Stimulated activated CD4-positive, alpha-beta T cell treated with anti-CD3 and anti-CD28 coated beads, Interleukin-12 subunit alpha, Interleukin-12 subunit beta, amount 100 ng/mL, for 24 hours (primary cell): ENCODE data around the gene ORAI3.
A peak's percentile ranks its signal among the peaks of the same experiment; 100 is the strongest.

ENCODE experiments used
- DNase-seq, 2 experiments: peaks; one replicate each; pipeline ENCODE4 v3.0.0-alpha.2; 2020; ENCODE audit warnings: low read depth in 2 of 2

ORAI3 gene

DNA sequence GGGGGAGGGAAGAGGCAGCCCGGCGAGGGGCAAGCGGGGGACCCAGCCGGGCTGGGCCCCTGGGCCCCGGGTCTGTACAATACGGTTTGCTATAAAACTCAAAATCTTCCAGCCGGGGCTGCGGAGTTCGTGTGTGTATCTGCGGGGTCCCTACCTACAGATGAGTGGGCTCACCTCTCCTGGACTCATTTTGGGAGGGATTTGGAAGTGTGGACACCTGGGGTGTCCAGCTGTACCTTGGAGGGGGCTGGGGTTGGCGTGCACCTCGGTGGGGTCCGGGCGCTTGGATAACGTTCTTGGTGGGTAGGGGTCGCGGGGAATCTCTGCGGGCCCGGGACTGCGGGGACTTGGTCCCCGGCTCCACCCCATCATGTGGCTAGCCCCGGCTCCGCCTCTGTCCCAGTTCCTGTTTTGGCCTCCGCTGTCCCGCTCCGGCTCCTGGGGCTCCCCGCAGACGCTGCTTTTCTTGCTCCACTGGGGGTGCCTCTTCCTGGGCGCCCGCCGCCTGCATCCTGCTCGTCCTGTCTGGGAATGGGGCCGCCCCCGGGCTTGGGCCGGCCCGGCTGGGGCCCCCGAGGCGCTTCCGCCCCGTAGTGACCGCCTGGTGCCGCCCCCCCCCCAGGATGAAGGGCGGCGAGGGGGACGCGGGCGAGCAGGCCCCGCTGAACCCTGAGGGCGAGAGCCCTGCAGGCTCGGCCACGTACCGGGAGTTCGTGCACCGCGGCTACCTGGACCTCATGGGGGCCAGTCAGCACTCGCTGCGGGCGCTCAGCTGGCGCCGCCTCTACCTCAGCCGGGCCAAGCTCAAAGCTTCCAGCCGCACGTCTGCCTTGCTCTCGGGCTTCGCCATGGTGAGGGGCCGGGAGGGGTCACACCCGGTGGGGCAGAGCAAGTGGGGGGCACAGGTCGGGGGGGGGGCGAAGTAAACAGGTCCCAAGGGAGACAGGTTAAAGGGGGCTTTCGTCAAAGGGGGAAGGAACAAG lies at the start of gene ORAI3:
ORAI3 (plus strand) TSS at position 402 of the 983 bp plus-strand sequence; CDS start at position 624, 222 bp downstream.
- DNase-seq: peak in 1 of 2 experiments; percentile 46

DNA sequence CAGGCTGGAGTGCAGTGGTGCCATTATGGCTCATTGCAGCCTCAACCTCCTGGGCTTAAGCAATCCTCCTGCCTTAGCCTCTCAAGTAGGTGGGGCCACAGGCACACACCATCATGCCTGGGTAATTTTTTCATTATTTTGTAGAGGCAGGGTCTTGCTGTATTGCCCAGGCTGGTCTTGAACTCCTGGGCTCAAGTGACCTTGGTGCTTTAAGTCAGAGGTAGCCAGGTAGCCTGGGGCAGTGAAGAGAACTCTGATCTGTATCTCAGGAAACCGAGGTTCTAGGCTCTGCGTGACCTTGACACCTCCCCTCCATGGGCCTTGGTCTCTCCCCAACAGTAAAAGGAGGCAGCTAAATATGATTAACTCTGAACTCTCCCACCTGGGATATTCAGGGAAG lies 49.1 kb upstream of the ORAI3 start:
- no peak for DNase-seq

DNA sequence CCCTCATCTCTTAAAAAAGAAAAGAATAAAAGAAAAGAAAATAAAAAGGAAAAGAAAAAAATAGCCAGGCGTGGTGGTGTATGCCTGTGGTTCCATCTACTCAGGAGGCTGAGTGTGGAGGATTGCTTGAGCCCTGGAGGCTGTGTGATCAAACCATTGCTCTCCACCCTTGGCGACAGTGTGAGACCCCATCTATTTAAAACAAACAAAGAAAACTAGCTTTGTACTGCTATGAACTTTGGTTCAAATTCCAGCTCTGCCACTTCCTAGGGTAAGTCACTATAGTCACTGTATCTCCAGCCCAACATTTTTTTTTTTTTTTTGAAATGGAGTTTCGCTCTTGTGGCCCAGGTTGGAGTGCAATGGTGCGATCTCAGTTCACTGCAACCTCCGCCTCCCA lies 48.3 kb upstream of the ORAI3 start:
- no peak for DNase-seq

DNA sequence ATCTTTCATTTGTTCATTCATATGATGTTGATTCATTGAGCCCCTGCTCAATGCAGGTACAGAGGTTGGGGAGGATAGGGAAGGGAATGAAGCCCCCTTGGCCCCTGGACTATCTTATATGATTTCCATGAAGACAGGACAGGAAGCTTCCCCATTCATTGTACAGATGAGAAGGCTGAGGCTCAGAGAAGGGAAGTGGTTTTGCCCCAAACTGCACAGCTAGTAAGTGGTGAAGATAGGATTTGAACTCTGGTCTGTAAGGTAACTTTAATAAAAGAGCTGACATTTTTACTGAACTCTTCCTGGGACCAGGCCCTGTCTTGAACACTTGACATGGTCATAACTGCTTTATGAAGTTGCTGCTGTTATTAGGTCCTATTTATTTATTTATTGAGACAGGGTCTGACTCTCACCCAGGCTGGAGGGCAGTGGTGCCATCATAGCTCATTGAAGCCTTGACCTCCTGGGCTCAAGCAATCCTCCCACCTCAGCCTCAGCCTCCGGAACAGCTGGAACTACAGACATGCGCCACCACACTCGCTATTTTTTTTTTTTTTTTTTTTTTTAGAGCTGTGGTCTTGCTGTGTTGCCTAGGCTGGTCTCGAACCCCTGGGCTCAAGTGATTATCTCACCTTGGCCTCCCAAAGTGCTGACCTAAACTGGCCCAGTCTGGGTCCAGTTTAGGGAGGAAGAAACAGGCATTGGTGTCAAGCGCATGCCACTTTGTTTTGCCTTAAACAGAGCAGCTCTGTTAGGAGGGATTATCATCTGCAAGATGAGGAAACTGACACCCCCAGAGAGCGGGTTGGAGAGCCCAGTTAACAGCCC lies 47.5 kb upstream of the ORAI3 start:
- no peak for DNase-seq

DNA sequence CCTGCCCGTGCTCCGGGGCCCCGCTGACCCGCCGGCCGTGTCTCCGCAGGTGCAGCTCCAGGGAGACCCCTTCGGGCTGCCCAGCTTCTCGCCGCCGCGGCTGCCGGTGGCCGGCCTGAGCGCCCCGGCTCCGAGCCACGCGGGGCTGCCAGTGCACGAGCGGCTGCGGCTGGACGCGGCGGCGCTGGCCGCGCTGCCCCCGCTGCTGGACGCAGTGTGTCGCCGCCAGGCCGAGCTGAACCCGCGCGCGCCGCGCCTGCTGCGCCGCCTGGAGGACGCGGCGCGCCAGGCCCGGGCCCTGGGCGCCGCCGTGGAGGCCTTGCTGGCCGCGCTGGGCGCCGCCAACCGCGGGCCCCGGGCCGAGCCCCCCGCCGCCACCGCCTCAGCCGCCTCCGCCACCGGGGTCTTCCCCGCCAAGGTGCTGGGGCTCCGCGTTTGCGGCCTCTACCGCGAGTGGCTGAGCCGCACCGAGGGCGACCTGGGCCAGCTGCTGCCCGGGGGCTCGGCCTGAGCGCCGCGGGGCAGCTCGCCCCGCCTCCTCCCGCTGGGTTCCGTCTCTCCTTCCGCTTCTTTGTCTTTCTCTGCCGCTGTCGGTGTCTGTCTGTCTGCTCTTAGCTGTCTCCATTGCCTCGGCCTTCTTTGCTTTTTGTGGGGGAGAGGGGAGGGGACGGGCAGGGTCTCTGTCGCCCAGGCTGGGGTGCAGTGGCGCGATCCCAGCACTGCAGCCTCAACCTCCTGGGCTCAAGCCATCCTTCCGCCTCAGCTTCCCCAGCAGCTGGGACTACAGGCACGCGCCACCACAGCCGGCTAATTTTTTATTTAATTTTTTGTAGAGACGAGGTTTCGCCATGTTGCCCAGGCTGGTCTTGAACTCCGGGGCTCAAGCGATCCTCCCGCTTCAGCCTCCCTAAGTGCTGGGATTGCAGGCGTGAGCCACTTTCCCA lies 46.6 kb upstream of the ORAI3 start:
- no peak for DNase-seq

DNA sequence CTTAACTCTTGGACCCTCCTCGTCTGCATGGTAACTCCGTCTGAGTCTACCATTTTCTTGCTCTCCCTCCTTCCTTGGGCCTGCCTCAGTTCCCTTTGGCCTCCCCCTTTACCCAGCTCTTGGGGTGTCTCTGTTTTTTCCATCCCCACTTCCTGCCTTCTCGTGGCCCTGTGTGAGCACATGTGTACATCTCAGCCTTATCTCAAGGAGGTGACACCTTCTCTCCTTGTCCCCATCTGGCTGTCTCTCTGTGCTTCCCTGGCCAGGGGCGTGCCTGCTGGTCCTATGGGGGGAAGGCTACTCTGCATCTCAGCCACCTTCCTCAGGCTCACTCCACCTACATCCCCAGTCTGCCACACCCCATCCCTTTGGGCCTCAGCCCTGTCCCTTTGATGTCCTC lies 45.9 kb upstream of the ORAI3 start:
- no peak for DNase-seq

DNA sequence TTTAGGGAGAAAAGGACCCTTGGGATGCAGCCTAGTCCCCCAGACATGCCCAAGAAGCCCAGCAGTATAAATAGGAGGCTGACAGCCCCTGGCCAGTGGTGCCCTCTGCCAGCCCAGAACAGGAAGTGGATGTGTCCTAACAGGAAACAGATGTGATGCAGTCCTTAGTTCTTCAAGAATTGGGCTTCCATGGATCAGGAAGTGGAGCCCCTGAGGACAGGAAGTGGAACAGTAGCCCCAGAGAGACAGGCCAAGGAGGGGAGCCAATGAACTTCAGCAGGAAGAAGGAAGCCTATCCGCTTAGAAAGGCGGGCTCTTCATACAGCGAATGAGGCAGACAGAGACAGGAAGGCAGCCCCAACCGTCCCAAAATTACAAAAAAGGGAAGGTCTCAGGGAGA lies 45.3 kb upstream of the ORAI3 start:
- DNase-seq: no peak

DNA sequence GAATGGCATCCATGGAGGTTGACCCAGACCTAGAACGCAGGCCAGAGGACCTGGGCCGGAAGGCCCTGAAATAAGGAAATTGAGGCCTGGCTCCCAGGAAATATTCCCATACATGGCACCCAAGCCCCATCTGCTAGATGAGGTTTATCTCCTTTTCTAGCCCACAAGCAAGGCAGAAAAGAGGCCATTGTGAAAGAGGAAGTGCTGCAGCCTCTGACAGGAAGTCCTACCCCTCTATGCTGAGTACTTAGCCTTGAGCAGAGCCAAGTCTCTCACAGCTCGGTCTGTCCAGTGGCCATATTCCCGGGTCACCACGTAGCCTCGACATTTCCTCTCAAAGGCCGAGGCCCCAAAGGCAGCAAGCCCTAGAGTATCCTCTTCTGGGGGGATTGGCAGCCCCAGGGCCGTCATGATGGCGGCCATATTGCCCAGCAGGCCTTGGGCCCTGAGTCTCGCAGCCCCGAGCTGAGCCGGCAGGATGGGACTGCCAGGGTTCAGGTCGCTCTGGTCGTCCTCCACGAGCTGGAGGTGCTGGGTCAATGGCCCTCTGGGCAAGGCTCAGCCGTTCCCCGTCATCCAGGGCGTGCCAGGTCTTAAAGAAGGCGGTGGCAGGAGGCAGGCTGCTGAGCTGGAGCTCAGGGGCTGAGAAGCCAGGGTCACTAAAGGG lies 44.6 kb upstream of the ORAI3 start:
- no peak for DNase-seq

DNA sequence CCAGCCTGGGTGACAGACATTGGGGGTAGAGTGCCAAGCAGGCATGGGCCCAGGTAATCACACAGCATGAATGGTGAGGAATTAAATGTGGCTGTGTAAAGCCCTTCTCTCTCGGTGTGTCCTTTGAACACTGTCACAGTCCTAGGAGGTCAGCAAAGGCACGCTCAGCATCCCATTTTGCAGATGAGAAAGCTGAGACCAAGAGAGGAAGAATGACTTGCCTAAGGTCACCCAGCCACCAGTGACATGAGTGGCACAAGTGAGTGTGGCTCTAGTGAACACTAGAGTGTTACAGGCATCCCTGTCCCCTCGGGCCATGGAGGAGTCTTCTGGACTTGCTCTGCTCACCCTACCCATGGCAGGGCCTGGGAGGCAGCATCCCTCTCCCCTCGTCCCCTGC lies 41.8 kb upstream of the ORAI3 start:
- no peak for DNase-seq

DNA sequence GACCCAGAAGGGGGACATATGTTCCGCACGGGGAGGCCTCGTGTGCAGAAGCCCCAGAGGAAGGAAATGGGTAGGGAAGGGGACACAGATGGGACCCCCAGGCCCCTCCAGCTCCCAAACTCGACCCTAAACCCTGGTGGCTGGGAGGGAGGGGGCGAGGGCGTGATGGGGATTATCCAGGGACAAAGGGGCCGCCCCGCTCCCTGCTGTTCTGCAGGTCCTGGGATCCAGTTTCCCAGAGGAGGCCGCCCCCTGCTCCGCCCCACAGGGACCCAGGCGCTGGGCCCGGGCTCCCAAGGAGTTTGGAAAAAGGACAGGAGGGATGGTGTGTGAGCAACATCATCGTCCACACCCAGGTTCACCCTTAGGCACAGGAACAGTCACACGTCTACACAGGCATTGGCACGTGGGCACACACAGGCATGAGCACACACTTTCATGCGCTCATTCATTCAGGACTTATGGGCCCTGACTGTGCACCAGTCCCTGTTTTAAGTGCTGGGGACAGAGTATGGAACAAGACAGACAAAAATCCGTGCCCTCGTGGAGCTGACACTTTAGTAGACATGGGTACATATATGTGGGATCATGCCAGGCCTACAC lies 38.3 kb upstream of the ORAI3 start:
- no peak for DNase-seq

DNA sequence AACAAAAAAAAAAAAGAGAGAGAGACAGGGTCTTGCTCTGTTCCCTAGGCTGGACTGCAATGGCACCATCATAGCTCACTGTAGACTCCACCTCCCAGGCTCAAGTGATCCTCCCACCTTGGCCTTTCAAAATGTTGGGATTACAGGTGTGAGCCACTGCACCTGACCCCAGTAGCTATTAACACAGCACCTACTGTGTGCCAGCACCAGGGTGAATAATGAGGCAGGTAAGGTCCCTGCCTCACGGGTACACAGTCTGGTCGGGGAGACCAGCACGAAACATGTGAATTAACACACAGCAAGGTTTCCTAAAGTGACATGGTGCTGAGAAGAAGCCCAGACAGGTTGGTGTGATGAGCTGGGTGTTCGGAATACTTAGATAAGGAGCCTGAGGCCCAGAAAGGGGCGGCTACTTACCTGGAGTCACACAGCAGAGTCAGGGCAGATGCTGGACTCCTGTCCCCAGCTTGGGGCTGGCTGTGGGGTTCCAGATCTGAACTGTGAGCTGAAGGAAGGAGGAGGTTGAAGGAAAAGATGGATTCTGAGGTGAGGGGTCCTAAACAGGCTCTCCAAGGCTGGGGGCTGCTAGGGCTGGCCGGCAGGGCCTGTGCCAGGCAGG lies 36.0 kb upstream of the ORAI3 start:
- DNase-seq: no peak

DNA sequence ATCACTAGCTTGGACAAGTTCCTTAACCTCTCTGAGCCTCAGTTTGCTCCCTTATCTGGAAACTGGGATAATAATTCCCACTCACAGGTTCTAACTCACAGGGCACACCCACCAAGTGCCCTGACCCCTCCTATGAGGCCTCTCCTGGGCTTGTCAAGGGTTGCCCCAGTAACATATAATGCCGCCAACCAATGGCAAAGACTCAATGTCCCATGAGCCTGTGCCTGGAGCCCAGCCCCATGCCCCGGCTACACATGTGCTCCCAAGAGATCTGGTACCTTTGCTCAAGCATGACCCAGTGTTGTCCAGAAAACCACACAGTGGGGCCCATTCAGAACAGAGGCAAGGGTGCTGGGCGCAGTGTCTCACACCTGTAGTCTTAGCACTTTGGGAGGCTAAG lies 34.0 kb upstream of the ORAI3 start:
- no peak for DNase-seq

DNA sequence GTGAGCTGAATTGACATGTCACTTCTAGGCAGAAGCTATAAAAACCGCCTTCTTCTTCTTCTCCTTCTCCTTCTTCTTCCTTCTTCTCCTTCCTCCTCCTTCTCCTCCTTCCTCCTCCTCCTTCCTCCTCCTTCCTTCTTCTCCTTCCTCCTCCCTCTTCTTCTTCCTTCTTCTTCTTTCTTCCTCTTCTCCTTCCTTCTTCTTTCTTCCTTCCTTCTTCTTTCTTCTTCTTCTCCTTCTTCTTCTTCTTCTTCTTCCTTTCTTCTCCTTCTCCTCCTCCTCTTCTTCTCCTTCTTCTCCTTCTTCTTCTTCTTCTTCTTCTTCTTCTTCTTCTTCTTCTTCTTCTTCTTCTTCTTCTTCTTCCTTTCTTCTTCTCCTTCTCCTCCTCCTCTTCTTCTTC lies 30.3 kb upstream of the ORAI3 start:
- DNase-seq: no peak

DNA sequence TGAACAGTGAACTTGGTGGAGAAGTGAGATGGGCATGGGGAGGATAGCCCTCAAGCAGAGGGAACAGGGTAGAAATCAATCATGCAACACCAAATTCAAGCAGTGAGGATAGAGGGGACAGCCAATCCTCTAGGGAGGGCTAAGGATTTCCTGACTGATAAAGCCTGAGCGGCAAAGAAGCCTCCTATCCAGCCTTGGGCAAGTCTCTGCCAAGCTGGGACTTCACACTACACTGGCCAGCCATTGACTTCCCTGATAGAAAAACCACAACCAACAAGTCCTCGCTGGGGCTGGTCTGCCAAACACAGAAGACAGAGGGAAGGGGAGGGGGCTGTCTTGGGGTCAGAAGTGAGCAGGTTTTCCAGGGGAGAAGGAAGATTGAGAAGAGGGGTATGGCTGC lies 28.0 kb upstream of the ORAI3 start:
- DNase-seq: no peak

DNA sequence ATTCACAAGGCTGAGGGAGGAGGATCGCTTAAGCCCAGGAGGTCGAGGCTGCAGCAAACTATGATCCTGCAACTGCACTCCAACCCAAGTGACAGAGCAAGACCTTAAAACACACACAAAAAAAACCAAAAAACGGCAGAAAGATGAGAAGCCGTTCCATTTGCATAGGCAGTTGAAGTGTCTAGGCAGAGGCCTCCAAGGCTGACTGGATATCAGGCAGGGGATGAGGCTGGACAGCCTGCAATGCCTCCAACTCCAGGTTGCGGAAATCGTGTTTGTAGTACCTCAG lies 27.5 kb upstream of the ORAI3 start:
- DNase-seq: no peak

DNA sequence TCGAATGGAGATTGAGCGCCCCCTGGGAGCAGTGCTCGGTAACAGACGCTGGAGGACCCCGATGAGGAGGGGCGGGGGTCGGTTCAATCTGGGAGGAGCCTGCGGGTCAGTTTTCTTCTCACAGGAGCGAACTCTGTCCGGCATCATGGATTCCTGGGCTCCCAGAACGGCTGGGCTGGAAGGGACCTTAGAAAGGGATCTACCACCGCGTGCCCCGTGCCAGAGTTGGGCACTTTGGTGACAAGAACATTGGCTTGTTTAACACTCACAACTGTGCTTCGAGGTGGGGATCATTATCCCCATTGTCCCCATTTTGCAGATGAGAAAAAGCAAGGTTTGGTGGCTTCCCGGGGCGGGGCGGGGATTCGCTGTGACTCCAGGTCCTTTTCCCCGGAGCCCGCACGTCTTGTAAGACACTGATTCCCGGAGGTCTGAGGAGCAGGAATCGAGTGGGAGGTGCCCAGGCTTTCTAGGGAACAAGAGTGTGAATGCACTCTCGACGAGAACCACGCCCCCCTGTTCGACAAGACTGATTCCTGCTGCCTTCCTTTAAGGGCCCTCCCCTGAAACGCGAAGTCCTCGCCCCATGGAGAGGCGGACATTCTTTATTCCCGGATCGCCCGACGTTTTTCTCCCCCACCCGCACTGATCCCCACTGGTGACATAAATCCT lies 27.0 kb upstream of the ORAI3 start:
- DNase-seq: peak; percentile 67 to 86

DNA sequence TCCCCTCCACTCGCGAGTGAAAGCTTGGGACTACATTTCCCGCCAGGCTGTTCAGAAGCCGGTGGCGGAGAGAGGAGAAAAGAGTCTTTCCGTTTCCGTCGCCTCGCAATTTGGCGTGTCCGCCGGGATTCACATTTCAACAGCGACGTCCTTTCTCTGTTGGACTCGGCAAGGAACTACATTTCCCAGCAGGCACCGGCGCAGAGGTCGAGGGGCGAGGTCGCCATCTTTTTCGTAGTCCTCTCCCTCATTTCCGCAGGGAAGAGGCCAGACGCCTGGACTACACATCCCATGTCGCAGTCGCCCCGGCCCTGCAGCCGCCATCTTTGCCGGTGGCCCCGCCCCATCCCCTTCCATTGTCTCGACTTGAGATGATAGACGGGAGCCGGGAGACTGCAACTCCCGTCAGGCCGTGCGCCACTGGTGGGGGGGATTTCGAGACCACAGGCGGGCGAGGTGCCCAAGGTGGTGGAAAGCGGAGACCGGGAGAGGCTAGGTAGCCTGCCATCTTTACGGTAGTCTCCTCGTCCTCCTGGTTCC lies 26.4 kb upstream of the ORAI3 start:
- peak; percentile 99 to 100 for DNase-seq

DNA sequence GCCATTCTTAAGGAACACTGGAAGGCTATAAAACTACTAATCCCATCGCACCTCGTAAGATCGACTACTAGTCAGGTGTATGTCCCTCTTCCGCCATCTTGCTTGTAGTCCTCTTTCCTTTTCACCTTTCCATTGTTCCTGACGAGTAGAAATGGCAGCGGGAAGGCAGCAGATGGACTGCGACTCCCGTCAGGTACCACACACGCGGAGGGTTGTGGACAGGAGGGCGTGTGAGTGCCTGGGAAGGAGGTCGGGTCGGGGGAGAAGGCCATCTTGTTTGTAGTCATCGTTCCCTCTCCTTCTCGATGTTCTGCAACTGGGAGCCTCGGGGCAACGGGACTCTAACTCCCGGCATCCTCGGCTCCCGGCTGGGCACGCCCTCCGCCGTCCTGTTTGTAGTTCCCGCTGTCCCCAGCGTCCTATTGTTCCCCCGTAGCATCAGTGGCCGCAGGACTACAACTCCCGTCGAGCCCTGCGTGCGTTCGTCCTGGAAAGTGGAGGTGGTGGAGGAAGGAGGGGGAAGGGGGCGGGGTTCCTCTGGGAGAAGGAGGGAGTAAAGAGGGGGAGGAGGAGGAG lies 25.8 kb upstream of the ORAI3 start:
- peak; percentile 94 to 97 for DNase-seq

DNA sequence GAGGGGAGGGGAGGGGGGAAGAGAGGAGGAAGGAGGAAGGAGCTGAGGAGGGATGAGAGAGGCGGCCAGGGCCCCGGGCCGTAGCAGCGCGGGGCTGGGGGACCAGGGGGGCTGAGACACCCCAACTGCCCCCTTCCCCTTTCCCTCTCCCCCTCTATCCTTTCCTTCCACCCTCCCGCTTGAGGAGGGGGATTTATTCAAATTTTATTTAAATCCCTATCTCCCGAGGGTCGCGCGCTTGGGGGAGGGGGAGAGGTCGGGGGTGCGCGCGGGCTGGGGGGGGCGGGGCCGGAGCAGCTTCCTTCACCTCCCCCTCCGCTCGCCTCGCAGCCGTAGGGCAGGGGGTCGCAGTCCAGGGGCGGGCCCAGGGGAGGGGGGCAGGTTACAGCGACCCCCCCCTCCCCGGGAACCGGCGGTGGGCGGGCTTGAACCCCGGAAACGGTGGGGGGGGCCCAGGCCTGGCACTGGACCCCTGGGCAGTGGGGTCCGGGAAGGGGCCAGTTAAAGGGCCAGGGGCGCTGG lies 25.3 kb upstream of the ORAI3 start, which contains the start of gene FBXL19:
FBXL19 (plus strand) TSS at position 19 of the 522 bp plus-strand sequence. CDS start 2,183 bp downstream, outside the sequence.
- DNase-seq: no peak
